HepG2 (cell line): ENCODE results near the gene SEMA4F. TPM values are rescaled to one million over a fixed set of nuclear protein-coding genes. Genes with fewer than 3 reads are reported as not detected.

ENCODE experiments used
- ARID2 ChIP-seq: sonication (generic); formaldehyde crosslinking; IDR thresholded peaks from 2 replicates; pipeline ENCODE4 v1.8.1; 2022; ENCODE audit warnings: mild to moderate bottlenecking, missing genetic modification reagents, borderline replicate concordance
- EP300 ChIP-seq, 3 experiments: sonication (generic) in 1 of 3; formaldehyde crosslinking in 1 of 3; IDR thresholded peaks; 2 replicates each; pipeline versions ENCODE4 v1.5.1 to v1.6.1; 2011 to 2020; ENCODE audit warnings: low read depth in 2 of 3, low read length in 2 of 3, borderline replicate concordance in 1 of 3, improper control_type of control experiment in 1 of 3, mild to moderate bottlenecking in 1 of 3, missing genetic modification reagents in 1 of 3, moderate library complexity in 1 of 3
- HMG20B ChIP-seq: conservative IDR thresholded peaks from 2 replicates; pipeline ENCODE4 v1.6.1; 2016; ENCODE audit warnings: missing genetic modification reagents, missing compliant biosample characterization
- NR3C1 ChIP-seq: sonication (generic); formaldehyde crosslinking; IDR thresholded peaks from 2 replicates; pipeline ENCODE4 v1.4.0; 2020; ENCODE audit warnings: missing genetic modification reagents
- PAX8 ChIP-seq: sonication (generic); formaldehyde crosslinking; IDR thresholded peaks from 2 replicates; pipeline ENCODE4 v1.8.0; 2022; ENCODE audit warnings: mild to moderate bottlenecking, missing genetic modification reagents, borderline replicate concordance
- PITX1 ChIP-seq: sonication (generic); formaldehyde crosslinking; IDR thresholded peaks from 2 replicates; pipeline ENCODE4 v1.5.1; 2020; ENCODE audit warnings: mild to moderate bottlenecking, missing genetic modification reagents
- SOX13 ChIP-seq, 3 experiments: fragments of 450-650 bp in 1 of 3; sonication (generic) in 1 of 3; formaldehyde crosslinking in 1 of 3; IDR thresholded peaks in 2 of 3; conservative IDR thresholded peaks in 1 of 3; 2 replicates each; pipeline versions ENCODE4 v1.5.0 to v1.6.1; 2016 to 2020; ENCODE audit warnings: antibody characterized with exemption in 1 of 3, mild to moderate bottlenecking in 1 of 3, missing compliant biosample characterization in 1 of 3, missing genetic modification reagents in 1 of 3, moderate library complexity in 1 of 3
- ZNF20 ChIP-seq: sonication (generic); formaldehyde crosslinking; IDR thresholded peaks from 2 replicates; pipeline ENCODE4 v1.4.0; 2020; ENCODE audit warnings: mild to moderate bottlenecking, moderate library complexity, missing genetic modification reagents
- ZNF317 ChIP-seq: sonication (generic); formaldehyde crosslinking; IDR thresholded peaks from 2 replicates; pipeline ENCODE4 v1.5.0; 2020; ENCODE audit warnings: mild to moderate bottlenecking, missing genetic modification reagents
- ZNF549 ChIP-seq: sonication (generic); formaldehyde crosslinking; IDR thresholded peaks from 2 replicates; pipeline ENCODE4 v1.5.0; 2020; ENCODE audit warnings: missing genetic modification reagents
- ZNF674 ChIP-seq: sonication (generic); formaldehyde crosslinking; IDR thresholded peaks from 2 replicates; pipeline ENCODE4 v1.5.0; 2020; ENCODE audit warnings: low read depth, mild to moderate bottlenecking, missing genetic modification reagents
- polyA plus RNA-seq, 8 experiments: library from polyadenylated mRNA; depleted of rRNA in 3 of 8; stranded (reverse) in 7 of 8; unstranded in 1 of 8; fragments of >200 nt; fragmentation: Illumina TruSeq in 4 of 8; extraction: Trizol in 4 of 8; gene quantifications; 2 replicates each; pipeline versions ENCODE4 v1.2.1 to v1.2.3, GENCODE V29; 2011 to 2016; ENCODE audit warnings: low read depth in 4 of 8, missing spikeins in 1 of 8, mixed read lengths in 1 of 8; ENCODE audit not compliant: insufficient read depth in 1 of 8
- total RNA-seq, 5 experiments: library from RNA; depleted of rRNA; stranded (reverse); fragments of >200 nt; fragmentation: Illumina TruSeq; extraction: Trizol; gene quantifications; 2 replicates each; pipeline ENCODE4 v1.2.3, GENCODE V29; 2016; ENCODE audit warnings: low read depth in 1 of 5
- TF ChIP-seq, protein P1 (sequence below): sonication (generic); formaldehyde crosslinking; IDR thresholded peaks from 2 replicates; pipeline ENCODE4 v1.4.0; 2020; ENCODE audit warnings: mild to moderate bottlenecking, missing genetic modification reagents

The SEMA4F gene
- total and polyA plus RNA-seq, 2 of the 13 experiments (the other 11 are each of a cell fraction or from before 2014, with no cell fraction given): 7.1 to 10.3 TPM

DNA sequence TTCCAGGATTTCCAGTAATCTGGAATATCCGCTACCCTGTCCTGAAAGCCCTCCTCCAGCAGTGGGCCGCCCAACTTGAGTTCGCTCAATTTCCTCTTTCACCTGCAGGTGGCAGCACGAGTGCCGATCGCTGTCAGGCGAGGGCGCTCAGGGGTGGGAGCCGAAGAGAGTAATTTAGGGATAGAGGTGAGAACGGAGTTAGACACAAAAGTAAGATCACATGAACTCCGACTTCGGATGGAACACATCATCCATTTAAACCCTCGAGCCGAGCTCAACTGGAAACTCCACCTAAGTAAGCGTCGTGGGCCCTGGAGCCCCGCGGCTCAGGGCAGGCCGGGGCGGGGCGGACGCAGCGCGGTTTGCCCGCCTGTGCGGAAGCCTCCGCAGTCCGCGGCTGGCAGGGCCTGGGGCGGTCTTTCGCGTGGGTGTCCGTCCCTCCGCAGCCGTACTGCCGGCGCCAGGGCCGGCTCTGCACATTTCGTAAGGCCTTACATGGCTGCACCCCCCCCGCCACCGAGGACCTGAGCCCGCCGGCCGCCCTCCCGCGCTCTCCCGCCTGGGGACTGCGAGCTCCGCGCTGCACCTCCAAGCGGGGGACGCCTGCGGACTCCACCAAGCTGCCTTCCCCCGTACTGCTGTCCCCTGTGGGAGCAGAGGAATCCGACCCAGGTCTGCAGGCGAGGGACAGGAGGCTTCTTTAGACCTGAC lies 61.2 kb downstream of the SEMA4F start (continued):
- TF ChIP-seq EP300 (IDR thresholded peaks at IDR 0.05; ENCODE audit: low read depth in 2 of 2, low read length in 2 of 2): no peak
- TF ChIP-seq EP300 (CRISPR knock-in tag; IDR thresholded peaks at IDR 0.05; ENCODE audit: borderline replicate concordance): no peak
- no peak for TF ChIP-seq SOX13 (IDR thresholded peaks at IDR 0.05)
- TF ChIP-seq SOX13 (CRISPR knock-in tag; conservative IDR thresholded peaks at IDR 0.05 in 1 of 2, IDR thresholded peaks at IDR 0.05 in 1 of 2): peak in 1 of 2 experiments; percentile 63; a peak in 2 of 4 replicates
- no peak for TF ChIP-seq ZNF674 (CRISPR knock-in tag)
- no peak for TF ChIP-seq HMG20B (CRISPR knock-in tag)
- TF ChIP-seq PITX1 (CRISPR knock-in tag): peak; percentile 58; the same call in 1 of the 2 replicates
- TF ChIP-seq, protein P1, sequence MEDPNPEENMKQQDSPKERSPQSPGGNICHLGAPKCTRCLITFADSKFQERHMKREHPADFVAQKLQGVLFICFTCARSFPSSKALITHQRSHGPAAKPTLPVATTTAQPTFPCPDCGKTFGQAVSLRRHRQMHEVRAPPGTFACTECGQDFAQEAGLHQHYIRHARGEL (CRISPR knock-in tag): no peak
- TF ChIP-seq ZNF20 (CRISPR knock-in tag): no peak
- TF ChIP-seq ZNF549 (CRISPR knock-in tag): no peak; the same call in 1 of the 2 replicates
- no peak for TF ChIP-seq ARID2 (CRISPR knock-in tag)
- no peak for TF ChIP-seq NR3C1 (CRISPR knock-in tag)
- TF ChIP-seq ZNF317: peak; percentile 69; the same call in 1 of the 2 replicates
- TF ChIP-seq PAX8: no peak
